Epidermal melanocyte (primary cell): Measurements from ENCODE around the gene ATP6V1G3.
"Not testable (repeated sequence)": the region's sequence is repeated elsewhere in the genome, so short reads cannot be mapped to it uniquely, and the experiment has no call there.

Experiments used
- DNase-seq: peaks from one replicate; pipeline ENCODE4 v3.0.0; 2011; ENCODE audit warnings: low spot score; ENCODE audit not compliant: insufficient read length

ATP6V1G3 gene

DNA sequence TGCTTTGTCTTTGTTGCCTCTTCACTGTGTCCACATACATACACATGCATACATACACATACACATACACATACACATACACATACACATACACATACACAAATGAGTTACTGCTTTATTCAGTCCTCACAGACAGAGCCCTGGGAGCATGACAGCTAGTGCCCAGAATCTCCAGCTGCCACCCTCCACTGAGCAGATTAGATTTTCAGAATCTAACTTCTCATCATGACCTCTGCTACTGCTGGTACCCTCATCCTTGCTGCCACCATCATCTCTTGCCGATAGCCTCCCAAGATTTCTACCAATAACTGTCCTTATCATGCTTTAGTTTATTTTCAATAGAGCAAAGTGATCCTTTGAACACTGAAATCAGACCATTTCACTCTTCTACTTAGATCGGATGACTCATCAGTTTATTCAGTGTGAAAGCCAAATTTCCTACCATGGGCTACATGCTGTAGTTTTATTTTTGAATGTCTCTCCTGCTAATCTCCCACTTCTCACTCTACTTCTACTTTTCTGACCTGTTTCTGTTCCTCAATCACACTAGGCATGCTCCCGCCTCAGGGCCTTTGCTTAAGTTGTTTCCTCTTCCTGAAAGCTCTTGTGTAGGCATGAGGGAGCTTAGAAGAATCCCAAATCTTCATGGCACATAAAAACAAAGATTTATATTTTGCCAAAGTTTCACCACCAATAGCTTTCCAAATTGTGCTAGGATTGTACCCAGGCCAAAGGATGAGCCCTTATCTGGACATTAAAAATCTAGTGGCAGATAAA lies 43.0 kb downstream of the ATP6V1G3 start:
- no peak for DNase-seq

DNA sequence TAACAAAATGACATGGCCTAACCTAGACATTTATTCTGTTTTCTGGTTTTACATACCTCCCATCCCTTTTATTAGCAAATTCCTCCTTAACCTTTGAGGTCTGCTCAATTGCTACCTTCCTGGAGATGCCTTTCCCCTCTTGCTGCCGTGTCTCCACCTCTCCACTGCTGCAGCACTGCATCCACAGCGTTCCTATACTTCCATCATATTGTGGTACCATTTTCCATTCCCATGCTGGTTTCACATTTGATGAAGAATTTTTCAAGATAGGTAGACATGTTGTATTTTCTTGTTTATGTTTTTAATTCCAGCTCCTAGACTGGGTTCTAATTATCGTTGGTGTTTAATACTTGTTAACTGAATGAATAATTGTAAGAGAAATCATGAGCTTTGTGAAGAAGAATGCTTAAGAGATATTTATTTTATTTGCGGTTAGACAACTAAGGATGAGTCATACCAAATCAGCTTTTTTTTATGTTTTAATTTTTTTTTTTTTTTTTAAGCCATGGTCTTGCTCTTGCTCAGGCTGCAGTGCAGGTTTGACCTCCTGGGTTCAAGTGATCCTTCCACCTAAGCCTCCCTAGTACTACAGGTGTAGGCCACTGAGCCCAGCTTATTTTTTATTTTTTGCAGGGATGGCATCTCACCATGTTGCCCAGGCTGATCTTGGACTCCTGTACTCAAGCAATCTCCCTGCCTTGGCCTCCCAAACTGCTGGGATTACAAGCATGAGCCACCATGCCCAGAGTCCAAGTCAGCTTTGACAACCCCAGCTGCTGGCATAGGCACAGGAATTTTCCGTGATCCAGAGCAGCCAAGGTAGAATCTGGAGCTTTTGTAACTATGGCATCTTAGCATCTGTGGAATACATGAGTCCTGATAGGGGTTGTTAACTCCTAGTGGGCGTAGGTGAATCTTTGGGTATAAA lies 44.0 kb downstream of the ATP6V1G3 start:
- DNase-seq = no peak

DNA sequence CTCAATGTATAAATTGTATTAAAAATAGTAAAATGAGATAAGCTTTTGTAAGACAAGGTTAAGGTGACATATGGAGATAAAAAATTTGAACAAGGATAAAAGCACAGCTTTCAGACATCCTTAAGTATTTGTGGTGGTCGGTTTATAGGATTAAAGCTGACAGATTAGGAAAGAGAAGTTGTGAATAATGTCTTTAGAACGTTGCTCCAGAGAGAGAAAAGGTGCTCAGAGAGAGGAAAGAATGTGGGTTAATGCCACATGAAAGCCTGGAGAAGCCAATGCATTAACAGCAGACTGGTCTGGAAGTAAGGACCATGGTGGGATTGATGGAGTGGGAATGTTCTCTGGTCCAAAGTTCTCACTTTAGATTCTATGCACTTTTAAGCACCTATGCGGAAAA lies 44.8 kb downstream of the ATP6V1G3 start:
- DNase-seq = no peak

DNA sequence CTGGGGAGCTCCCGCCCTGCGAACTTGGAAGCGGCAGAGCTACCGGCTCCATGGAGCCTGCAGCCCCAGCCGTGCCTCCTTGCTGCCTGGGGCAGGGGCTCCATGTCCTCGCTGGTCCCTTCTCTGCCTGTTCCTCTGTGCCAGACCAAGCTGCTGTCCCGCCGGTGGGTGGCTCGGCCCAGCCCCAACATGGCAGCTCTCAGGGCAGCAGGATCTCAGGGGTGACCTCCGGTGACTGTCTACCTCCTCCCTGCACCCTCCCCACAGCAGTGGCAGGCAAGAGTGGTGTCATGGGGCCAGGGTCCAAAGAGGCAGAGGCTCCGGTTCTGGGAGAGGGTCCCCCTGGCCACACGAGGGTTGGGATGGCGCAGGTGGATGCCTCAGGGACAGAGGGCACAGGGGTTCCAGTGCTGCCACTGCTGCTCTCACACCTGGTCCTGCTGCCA lies 45.8 kb downstream of the ATP6V1G3 start:
- no peak for DNase-seq

DNA sequence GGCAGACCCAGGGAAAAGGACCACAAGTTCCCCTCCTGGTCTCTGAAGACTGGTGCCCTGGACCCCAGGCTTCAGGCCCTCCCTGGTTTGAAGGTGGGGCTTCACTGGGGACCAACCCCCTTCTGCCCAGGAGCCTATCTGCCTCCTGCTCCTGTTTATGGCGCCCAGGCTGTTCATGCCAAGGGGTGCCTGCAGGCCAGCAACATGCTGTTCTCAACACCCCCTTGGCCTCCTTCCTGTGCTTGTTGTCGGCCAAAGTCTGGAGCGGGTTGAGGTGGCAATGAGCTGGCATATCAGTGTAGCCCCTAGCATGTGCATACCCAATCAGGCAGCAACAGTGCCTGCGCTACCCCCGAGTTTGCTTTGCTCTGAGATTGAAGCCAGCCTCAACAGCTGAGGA lies 46.3 kb downstream of the ATP6V1G3 start:
- no peak for DNase-seq

DNA sequence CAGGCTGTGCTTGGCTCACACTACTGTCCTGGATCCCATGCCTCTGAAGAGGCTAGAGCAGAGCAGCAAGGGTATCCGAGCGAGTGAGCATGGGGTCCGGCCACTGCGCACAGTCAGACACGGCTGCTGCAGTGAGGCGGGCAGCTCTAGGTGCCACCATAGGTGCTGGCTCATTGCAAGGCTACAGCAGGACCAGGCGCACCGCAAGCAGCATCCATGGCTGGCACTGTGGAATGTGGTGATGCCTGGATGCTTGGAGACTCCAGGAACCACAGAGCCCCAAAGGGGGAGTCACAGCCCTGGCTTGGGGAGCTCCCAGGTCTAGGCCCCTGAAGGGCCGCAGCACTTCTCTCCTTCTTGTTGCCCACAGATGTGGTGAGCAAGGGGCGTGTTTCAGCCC lies 47.2 kb downstream of the ATP6V1G3 start:
- no peak for DNase-seq

DNA sequence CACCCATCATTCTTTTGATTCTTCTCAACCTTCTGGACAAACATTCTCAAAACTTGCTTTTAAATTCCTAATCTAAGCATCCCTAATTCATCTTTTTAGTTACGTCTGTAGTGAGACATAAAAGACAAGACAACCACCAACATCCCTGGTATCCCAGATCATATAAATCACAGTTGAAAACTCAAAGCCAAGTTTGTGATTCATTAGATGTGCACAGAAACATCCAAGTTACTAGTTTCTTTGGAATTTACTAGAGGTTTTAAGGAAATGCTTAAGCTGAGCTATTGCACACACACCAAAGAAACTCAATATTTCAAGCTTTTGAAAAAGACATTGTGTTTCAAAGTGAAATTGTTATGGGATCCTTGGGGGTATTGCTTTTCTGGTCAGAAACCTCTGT lies 47.6 kb downstream of the ATP6V1G3 start:
- no peak for DNase-seq

DNA sequence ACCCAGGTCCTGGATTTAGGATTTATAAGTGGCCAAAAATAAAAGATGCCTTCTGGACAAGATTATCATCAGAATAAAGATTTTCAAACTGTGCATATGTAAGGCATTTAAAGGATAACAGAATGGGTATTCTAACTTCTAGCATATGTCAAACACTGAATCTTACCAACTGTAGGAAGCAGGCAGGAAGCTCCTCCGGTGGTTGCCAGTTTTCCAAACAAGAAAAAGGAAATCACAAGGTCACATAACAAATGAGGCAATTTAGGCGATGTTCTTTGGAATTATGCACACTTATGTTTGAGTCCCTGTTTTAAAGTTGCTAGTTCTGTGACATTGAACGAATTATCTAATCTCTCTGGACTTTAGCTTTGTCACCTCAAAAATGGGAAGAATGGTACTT lies 48.9 kb downstream of the ATP6V1G3 start:
- no peak for DNase-seq

DNA sequence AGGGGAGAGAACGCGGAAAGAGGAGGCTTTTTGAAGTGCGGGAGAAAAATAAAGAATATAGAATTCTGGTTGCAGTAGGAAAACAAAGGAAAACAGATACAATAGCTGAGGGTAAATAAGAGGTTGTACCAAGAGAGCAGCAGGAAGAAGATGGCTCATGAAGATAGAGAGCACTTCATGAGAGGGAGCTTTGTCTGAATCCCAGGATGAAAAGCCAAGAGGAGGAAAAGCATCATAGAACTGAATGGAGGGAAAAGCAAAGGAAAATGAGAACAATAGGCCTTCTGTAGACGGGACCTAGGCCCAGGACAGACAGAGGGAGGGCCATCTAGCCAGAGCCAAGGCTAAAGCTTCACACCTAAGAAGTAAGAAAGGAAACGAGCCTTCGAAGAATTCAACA lies 49.5 kb downstream of the ATP6V1G3 start:
- DNase-seq = no peak

DNA sequence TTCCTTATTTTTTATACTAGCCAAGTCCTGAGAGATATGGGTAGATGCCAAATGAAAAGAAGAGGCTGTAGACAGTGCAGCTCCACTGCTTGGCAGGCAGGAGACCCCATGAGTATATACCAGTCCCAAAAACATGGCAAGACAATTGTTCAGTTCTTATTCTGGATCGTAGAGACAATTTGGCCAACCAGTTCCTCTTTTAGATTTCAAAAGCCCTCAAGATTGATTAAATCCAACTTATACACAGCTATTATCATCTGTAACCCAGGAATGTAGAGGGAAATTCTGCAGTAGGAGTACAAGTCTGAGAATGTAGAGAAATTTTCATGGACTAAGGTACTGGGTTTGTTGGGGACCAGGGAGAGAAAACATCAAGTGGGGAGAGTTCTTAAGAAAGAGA lies 50.3 kb downstream of the ATP6V1G3 start:
- no peak for DNase-seq

DNA sequence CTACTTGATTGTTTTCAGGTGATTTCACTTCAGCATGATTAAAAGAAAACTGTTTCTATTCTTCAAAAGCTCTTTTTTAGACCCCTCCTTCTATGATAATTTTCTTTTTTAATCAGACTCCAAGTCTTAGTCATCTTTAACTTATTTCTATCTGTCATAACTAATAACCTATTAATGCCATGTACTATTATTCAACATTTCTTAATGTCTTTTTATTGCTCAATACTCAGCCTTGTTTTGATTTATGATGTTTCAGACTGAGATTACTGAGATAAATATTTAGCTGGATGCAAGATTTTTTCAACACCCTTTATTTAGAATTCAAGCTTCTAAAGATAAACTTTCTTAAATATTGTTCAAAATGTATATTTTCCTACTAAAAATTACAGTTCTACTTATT lies 53.6 kb downstream of the ATP6V1G3 start:
- DNase-seq = no peak

DNA sequence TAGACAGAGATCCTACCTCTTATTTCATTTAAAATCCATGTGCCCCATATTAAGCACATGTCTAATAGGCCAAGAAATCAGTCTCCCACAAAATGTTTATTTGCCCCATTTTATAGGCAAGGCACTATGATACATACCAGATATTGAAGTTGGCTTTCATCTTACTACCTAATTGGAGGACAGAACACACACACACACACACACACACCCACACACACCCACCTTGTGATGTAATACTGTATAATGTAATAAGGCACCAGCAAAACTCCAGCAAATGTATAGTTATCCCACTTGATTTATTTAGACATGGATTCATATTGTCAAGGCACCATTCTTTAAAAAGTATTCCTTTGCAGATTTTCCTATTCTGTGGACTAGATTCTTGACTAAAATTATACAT lies 56.8 kb downstream of the ATP6V1G3 start:
- no peak for DNase-seq

DNA sequence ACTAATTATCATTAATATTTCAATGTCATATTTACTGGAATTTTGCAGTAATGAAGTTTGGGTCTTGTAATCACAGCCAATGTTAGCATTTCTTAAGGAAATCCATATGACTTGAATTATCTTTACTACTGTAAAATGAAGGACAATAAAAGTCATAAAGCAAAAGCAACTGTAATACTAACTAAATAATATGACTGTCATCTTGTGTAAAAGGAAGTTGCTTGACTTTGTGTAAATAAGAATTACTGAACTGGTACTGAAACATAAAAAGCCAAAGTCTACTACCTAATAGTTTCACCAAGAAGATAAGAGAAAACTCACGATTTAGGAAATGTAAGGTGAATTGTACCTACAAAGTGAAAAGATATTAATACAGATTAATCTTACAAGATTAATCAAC lies 57.5 kb downstream of the ATP6V1G3 start:
- no peak for DNase-seq

DNA sequence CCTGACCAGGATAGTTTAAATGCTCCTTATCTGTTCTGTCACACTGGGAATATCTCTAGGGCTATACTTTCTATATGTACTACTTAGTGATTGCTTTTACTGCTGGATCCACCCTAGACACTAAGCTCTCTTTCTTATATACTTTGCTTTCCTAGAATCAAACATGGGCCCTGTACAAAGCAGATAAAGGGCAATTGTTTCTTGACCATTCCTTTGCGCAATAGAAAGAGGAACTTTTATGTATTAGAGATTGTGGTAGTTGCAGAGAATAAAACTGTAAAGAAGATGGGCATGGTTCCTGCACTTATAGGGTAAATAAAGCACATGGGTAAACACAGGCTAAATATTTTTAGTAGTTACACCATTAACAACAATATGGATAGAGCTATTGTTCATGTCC lies 58.8 kb downstream of the ATP6V1G3 start:
- no peak for DNase-seq

DNA sequence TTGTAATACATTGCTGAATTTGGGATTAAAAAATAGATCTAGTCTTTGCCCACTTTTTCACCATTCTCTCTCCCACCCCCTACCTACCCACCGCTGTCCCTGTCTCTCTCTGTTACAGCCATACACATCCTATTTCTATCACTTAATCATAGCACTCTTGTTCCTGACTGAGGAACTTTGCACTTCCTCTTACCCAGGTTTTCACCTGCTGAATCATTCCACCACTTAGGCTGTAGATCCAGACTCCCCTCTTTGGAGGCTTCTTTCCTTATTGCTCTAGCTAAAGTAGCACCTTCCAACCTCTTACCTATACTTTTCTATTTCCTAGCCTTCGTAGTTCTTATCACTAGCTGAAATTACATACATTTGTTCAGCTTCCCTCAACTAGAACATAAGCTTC lies 59.6 kb downstream of the ATP6V1G3 start:
- no peak for DNase-seq

DNA sequence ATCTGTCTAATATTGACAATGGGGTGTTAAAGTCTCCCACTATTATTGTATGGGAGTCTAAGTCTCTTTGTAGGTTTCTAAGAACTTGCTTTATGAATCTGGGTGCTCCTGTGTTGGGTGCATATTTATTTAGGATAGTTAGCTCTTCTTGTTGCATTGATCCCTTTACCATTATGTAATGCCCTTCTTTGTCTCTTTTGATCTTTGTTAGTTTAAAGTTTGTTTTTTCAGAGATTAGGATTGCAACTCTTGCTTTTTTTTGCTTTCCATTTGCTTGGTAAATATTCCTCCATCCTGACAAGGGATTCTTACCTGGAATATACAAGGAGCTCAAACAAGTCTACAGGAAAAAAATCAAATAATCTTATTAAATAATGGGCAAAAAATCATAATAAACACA lies 63.1 kb downstream of the ATP6V1G3 start:
- not testable (repeated sequence) for DNase-seq
